ENCODE data around the gene DPEP1.
"Not testable (repeated sequence)": the region's sequence is repeated elsewhere in the genome, so short reads cannot be mapped to it uniquely, and the experiment has no call there.

The DPEP1 gene

GRCh38 chr16:89656435-89657121 lies 43.1 kb downstream of the DPEP1 start:
- DNase-seq, result no peak

GRCh38 chr16:89657442-89658220 lies 44.2 kb downstream of the DPEP1 start, which contains the start of the genes CHMP1A and SPATA33:
Gene CHMP1A, minus strand, starts transcription at chr16:89657708. Its CDS starts 120 bp downstream, at chr16:89657588.
Gene SPATA33, plus strand, starts transcription at chr16:89657836. Its CDS starts 76 bp downstream, at chr16:89657912.
- DNase-seq, result peak; percentile 38

- no peak for DNase-seq
Measured at GRCh38 chr16:89658221-89658879, 44.9 kb downstream of the DPEP1 start.

- no peak for DNase-seq
Measured at GRCh38 chr16:89660146-89660545, 46.7 kb downstream of the DPEP1 start.

- DNase-seq, result no peak
Measured at GRCh38 chr16:89661215-89661614, 47.8 kb downstream of the DPEP1 start.

- not testable (repeated sequence) for DNase-seq
Measured at GRCh38 chr16:89664238-89664637, 50.8 kb downstream of the DPEP1 start.

- peak; percentile 7 for DNase-seq
Measured at GRCh38 chr16:89667000-89667399, 53.6 kb downstream of the DPEP1 start.

GRCh38 chr16:89667633-89668032 lies 54.2 kb downstream of the DPEP1 start:
- no peak for DNase-seq

GRCh38 chr16:89668790-89669158 lies 55.3 kb downstream of the DPEP1 start:
- no peak for DNase-seq

GRCh38 chr16:89669755-89670154 lies 56.3 kb downstream of the DPEP1 start:
- DNase-seq, result no peak

GRCh38 chr16:89670496-89671431 lies 57.3 kb downstream of the DPEP1 start:
- DNase-seq, result no peak

GRCh38 chr16:89671565-89671964 lies 58.1 kb downstream of the DPEP1 start:
- not testable (repeated sequence) for DNase-seq

GRCh38 chr16:89672177-89672941 lies 58.9 kb downstream of the DPEP1 start:
- no peak for DNase-seq

GRCh38 chr16:89678258-89678657 lies 64.8 kb downstream of the DPEP1 start:
- DNase-seq, result no peak

GRCh38 chr16:89685916-89686315 lies 72.5 kb downstream of the DPEP1 start:
- DNase-seq, result no peak

GRCh38 chr16:89686520-89687091 lies 73.2 kb downstream of the DPEP1 start, which contains the start of gene CDK10:
Gene CDK10, plus strand, starts transcription at chr16:89686689. Its CDS starts 22 bp downstream, at chr16:89686711.
- DNase-seq, result peak; percentile 85

- peak; percentile 39 for DNase-seq
Measured at GRCh38 chr16:89687092-89687940, 73.9 kb downstream of the DPEP1 start.

Measured in SHP77 treated with DMSO at 0.1 percent for 48 hours (cell line).